Omental fat pad (tissue), 4 donors: ENCODE data around the gene ACAP3. TPM values are rescaled to one million over a fixed set of nuclear protein-coding genes. Genes with fewer than 3 reads are reported as not detected.

Source experiments
- ATAC-seq: fragments of 150-250 bp; one replicate; pipeline ENCODE4 v1.9.1; 2016; ENCODE audit warnings: mild to moderate bottlenecking, moderate library complexity; ENCODE audit not compliant: low FRiP score
- DNase-seq: peaks from one replicate; pipeline ENCODE4 v3.0.0-alpha.2; 2019; ENCODE audit warnings: low spot score
- total RNA-seq, 4 donors: library from RNA; depleted of rRNA; stranded (reverse); fragments of >200 nt; gene quantifications; one replicate each; pipeline ENCODE4 v1.1.0, GENCODE V29; 2016
- TF ChIP-seq, protein P1 (sequence below), 3 donors: fragments of 450-650 bp; IDR thresholded peaks; one replicate each; pipeline ENCODE4 v1.5.1; 2016 to 2017; ENCODE audit warnings: antibody characterized with exemption in 3 of 3, mild to moderate bottlenecking in 3 of 3, moderate library complexity in 2 of 3

ACAP3 gene
- total RNA-seq, 4 donors from 2014 or later = 19.2 to 41.8 (median 38.1) TPM

GRCh38 chr1:1347663-1348419, 40.1 kb upstream of the ACAP3 start:
- ATAC-seq = no peak
- no peak for DNase-seq
- TF ChIP-seq, protein P1, sequence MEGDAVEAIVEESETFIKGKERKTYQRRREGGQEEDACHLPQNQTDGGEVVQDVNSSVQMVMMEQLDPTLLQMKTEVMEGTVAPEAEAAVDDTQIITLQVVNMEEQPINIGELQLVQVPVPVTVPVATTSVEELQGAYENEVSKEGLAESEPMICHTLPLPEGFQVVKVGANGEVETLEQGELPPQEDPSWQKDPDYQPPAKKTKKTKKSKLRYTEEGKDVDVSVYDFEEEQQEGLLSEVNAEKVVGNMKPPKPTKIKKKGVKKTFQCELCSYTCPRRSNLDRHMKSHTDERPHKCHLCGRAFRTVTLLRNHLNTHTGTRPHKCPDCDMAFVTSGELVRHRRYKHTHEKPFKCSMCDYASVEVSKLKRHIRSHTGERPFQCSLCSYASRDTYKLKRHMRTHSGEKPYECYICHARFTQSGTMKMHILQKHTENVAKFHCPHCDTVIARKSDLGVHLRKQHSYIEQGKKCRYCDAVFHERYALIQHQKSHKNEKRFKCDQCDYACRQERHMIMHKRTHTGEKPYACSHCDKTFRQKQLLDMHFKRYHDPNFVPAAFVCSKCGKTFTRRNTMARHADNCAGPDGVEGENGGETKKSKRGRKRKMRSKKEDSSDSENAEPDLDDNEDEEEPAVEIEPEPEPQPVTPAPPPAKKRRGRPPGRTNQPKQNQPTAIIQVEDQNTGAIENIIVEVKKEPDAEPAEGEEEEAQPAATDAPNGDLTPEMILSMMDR (IDR thresholded peaks at IDR 0.05) = no peak

DNA sequence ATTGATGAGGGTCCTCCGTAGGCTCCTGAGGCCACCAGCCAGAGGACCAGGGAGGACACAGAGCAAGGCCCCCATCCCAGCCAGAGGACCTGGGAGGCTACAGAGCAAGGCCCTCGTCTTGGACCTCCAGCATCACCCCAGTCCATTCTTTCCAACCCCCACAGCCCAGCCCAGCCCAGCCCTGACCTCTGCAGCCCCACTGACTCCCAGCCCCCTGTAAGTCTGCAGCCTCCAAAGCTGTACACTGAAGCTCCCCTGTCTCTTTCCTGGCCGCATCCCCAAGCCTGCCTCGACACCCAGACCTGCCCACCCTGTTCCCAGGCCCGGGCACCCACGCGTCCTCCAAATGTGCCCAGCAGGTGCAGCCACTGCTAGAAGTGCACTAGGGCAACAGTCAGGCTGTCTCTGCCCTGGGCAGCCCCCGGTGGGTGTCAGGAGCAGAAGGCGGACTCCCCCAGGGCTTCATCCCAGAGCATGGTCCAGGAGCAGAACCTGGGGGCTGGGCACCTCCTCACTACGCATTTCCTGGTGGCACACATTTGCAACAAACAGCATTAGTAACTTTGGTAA, 39.4 kb upstream of the ACAP3 start:
- no peak for ATAC-seq
- no peak for DNase-seq
- TF ChIP-seq, protein P1 (IDR thresholded peaks at IDR 0.05) = no peak

DNA sequence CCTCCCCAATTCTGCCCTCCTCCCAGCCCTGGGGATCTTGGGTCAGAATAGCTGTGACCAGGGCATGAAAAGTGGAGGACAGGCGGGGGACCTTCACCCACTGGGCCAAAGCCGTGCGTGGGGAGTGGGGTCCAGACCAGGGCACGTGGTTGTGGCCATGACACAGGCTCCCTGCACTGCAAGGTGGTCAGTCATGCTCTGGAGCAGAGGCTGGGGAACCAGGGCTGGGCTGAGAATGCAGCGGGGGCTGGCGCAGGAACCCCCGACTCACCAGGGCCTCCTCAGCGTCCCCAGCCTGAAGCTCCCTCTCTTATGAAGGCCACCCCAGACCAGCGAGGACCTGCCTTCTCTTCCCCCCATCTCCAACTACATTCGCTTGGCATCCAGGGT, 38.8 kb upstream of the ACAP3 start:
- DNase-seq = no peak
- TF ChIP-seq, protein P1 (IDR thresholded peaks at IDR 0.05) = no peak
- no peak for ATAC-seq

- no peak for DNase-seq
- TF ChIP-seq, protein P1 (IDR thresholded peaks at IDR 0.05) = no peak
- no peak for ATAC-seq
These were observed 38.2 kb upstream of the ACAP3 start for GRCh38 chr1:1345860-1346500.

DNA sequence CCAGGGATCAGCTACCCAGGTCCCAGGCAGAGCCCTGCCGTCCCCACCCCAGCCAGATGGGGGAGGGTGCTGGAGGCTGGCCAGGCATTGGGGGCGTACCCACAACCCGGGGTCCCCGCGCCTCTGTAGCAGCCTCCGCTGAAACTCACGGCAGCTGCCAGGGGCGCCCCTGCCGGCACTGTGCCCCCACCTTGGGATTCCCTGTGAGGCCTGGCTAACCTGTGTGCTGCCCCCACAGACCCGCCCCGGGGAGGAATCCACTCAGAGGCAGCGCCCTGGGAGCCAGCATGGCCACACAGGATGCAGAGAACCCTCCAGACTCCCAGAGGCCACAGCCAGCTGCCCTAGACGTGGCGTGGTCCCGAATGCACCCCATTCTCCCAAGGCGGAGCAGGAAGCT, 37.7 kb upstream of the ACAP3 start:
- no peak for ATAC-seq
- TF ChIP-seq, protein P1 (IDR thresholded peaks at IDR 0.05) = no peak
- DNase-seq = no peak

- ATAC-seq = peak; percentile 61
- DNase-seq = no peak
- TF ChIP-seq, protein P1 (IDR thresholded peaks at IDR 0.05) = no peak
These were observed 37.1 kb upstream of the ACAP3 start for GRCh38 chr1:1344655-1345361.
